H9 (cell line): ENCODE data around the gene CNGB1. TPM values are rescaled to one million over a fixed set of nuclear protein-coding genes. Genes with fewer than 3 reads are reported as not detected.

Source experiments
- DNase-seq: peaks from one replicate; pipeline ENCODE4 v3.0.0-alpha.2; 2017
- H2AFZ ChIP-seq: one replicate; pipeline ENCODE4 v1.6.1; 2013; ENCODE audit warnings: mild to moderate bottlenecking, low read length, control low read depth, moderate library complexity
- H2AK5ac ChIP-seq: 2 replicates; pipeline ENCODE4 v1.6.1; 2013; ENCODE audit warnings: low read length, control low read depth, mixed read lengths; ENCODE audit not compliant: insufficient read length
- H2BK120ac ChIP-seq: one replicate; pipeline ENCODE4 v1.6.1; 2013; ENCODE audit warnings: low read depth, mild to moderate bottlenecking, low read length, control low read depth, inconsistent platforms; ENCODE audit not compliant: poor library complexity, severe bottlenecking
- H2BK12ac ChIP-seq: 2 replicates; pipeline ENCODE4 v1.6.1; 2013; ENCODE audit warnings: low read length, control low read depth, mixed read lengths, low read depth; ENCODE audit not compliant: insufficient read length
- H2BK15ac ChIP-seq: 2 replicates; pipeline ENCODE4 v1.6.1; 2013; ENCODE audit warnings: low read depth, low read length, control low read depth
- H2BK20ac ChIP-seq: one replicate; pipeline ENCODE4 v1.6.1; 2013; ENCODE audit warnings: low read depth, mild to moderate bottlenecking, low read length, control low read depth, inconsistent platforms; ENCODE audit not compliant: poor library complexity, severe bottlenecking
- H2BK5ac ChIP-seq: 2 replicates; pipeline ENCODE4 v1.6.1; 2013; ENCODE audit warnings: low read length, control low read depth, mixed read lengths; ENCODE audit not compliant: insufficient read length
- H3K14ac ChIP-seq: 2 replicates; pipeline ENCODE4 v1.6.1; 2013; ENCODE audit warnings: low read length, control low read depth; ENCODE audit not compliant: insufficient read depth
- H3K18ac ChIP-seq: 2 replicates; pipeline ENCODE4 v1.6.1; 2013; ENCODE audit warnings: low read depth, mild to moderate bottlenecking, mixed read lengths, low read length, control low read depth; ENCODE audit not compliant: insufficient read length
- H3K23ac ChIP-seq: 2 replicates; pipeline ENCODE4 v1.6.1; 2013; ENCODE audit warnings: low read length, control low read depth, mixed read lengths, low read depth; ENCODE audit not compliant: insufficient read length
- H3K23me2 ChIP-seq: 2 replicates; pipeline ENCODE4 v1.6.1; 2013; ENCODE audit warnings: low read depth, mild to moderate bottlenecking, mixed read lengths, low read length, control low read depth; ENCODE audit not compliant: insufficient read length, poor library complexity, severe bottlenecking
- H3K27ac ChIP-seq: 2 replicates; pipeline ENCODE4 v1.5.1; 2013; ENCODE audit warnings: low read length, control low read depth, mixed read lengths, low read depth; ENCODE audit not compliant: insufficient read length
- H3K27me3 ChIP-seq: 2 replicates; pipeline ENCODE4 v1.6.1; 2013; ENCODE audit warnings: low read length, control low read depth, inconsistent platforms; ENCODE audit not compliant: insufficient read depth
- H3K4ac ChIP-seq: 2 replicates; pipeline ENCODE4 v1.6.1; 2013; ENCODE audit warnings: low read depth, mild to moderate bottlenecking, control low read depth, inconsistent platforms, low read length, moderate library complexity
- H3K4me1 ChIP-seq: 2 replicates; pipeline ENCODE4 v1.6.1; 2013; ENCODE audit warnings: low read length, control low read depth, inconsistent platforms; ENCODE audit not compliant: insufficient read depth
- H3K4me2 ChIP-seq: 2 replicates; pipeline ENCODE4 v1.6.1; 2013; ENCODE audit warnings: low read length, control low read depth, mixed read lengths; ENCODE audit not compliant: insufficient read length, insufficient read depth
- H3K56ac ChIP-seq: 2 replicates; pipeline ENCODE4 v1.6.1; 2013; ENCODE audit warnings: low read depth, mild to moderate bottlenecking, mixed read lengths, low read length, control low read depth; ENCODE audit not compliant: insufficient read length
- H3K79me1 ChIP-seq: 2 replicates; pipeline ENCODE4 v1.6.1; 2013; ENCODE audit warnings: low read depth, mild to moderate bottlenecking, moderate library complexity, low read length, control low read depth, inconsistent platforms; ENCODE audit not compliant: insufficient read depth, poor library complexity, severe bottlenecking
- H3K79me2 ChIP-seq: 2 replicates; pipeline ENCODE4 v1.6.1; 2013; ENCODE audit warnings: low read length, control low read depth, inconsistent platforms; ENCODE audit not compliant: insufficient read depth
- H3K9ac ChIP-seq: 2 replicates; pipeline ENCODE4 v1.6.1; 2013; ENCODE audit warnings: low read length, control low read depth, mixed read lengths; ENCODE audit not compliant: insufficient read length; ENCODE audit errors: extremely low read depth
- H3K9me3 ChIP-seq: one replicate; pipeline ENCODE4 v1.6.1; 2013; ENCODE audit warnings: low read depth, low read length, inconsistent platforms; ENCODE audit not compliant: control insufficient read depth
- H3T11ph ChIP-seq: one replicate; pipeline ENCODE4 v1.6.1; 2013; ENCODE audit warnings: mild to moderate bottlenecking, low read length, control low read depth, inconsistent platforms
- H4K20me1 ChIP-seq: one replicate; pipeline ENCODE4 v1.6.1; 2013; ENCODE audit not compliant: control insufficient read depth, insufficient read length, insufficient read depth
- H4K5ac ChIP-seq: 2 replicates; pipeline ENCODE4 v1.6.1; 2013; ENCODE audit warnings: low read depth, mild to moderate bottlenecking, mixed read lengths, low read length, control low read depth; ENCODE audit not compliant: insufficient read length
- H4K8ac ChIP-seq: replicated peaks from 2 replicates; pipeline ENCODE4 v1.6.1; 2013; ENCODE audit warnings: low read length, control low read depth, mixed read lengths, low read depth; ENCODE audit not compliant: insufficient read length
- H4K91ac ChIP-seq: 2 replicates; pipeline ENCODE4 v1.6.1; 2013; ENCODE audit warnings: low read depth, mild to moderate bottlenecking, moderate library complexity, mixed read lengths, low read length, control low read depth; ENCODE audit not compliant: insufficient read length
- H3K27ac Mint-ChIP-seq, 3 experiments: 2 replicates in 2 of 3; 3 replicates in 1 of 3; pipeline ENCODE4 v1.8.0; 2020 to 2021; ENCODE audit warnings: mixed read lengths in 3 of 3, mild to moderate bottlenecking in 1 of 3, moderate library complexity in 1 of 3
- H3K27me3 Mint-ChIP-seq: 2 replicates; pipeline ENCODE4 v1.8.0; 2021; ENCODE audit warnings: low read depth, mild to moderate bottlenecking, moderate library complexity, mixed read lengths
- H3K36me3 Mint-ChIP-seq, 3 experiments: 2 replicates in 2 of 3; 3 replicates in 1 of 3; pipeline ENCODE4 v1.8.0; 2020 to 2021; ENCODE audit warnings: low read depth in 3 of 3, mixed read lengths in 3 of 3; ENCODE audit not compliant: insufficient read depth in 1 of 3
- H3K4me1 Mint-ChIP-seq, 2 experiments: 2 replicates each; pipeline ENCODE4 v1.8.0; 2020; ENCODE audit warnings: mixed read lengths in 2 of 2
- H3K4me3 Mint-ChIP-seq, 2 experiments: 2 replicates in 1 of 2; 3 replicates in 1 of 2; pipeline ENCODE4 v1.8.0; 2020 to 2021; ENCODE audit warnings: mild to moderate bottlenecking in 2 of 2, mixed read lengths in 2 of 2, moderate library complexity in 1 of 2
- H3K9me3 Mint-ChIP-seq, 2 experiments: 2 replicates in 1 of 2; 3 replicates in 1 of 2; pipeline ENCODE4 v1.8.0; 2020; ENCODE audit warnings: mild to moderate bottlenecking in 2 of 2, mixed read lengths in 2 of 2, moderate library complexity in 1 of 2
- WGBS: extraction: QIAGEN DNeasy Blood & Tissue Kit; methylation state at CpG from one replicate; pipeline ENCODE4 v1.1.7; 2013; ENCODE audit warnings: missing lambda C conversion rate, low lambda C conversion rate, mixed read lengths; ENCODE audit not compliant: insufficient read length; ENCODE audit errors: extremely low coverage; 5-methylcytosine and 5-hydroxymethylcytosine counted together
- total RNA-seq: library from RNA; stranded (reverse); gene quantifications from 2 replicates; pipeline ENCODE4 v1.2.1, GENCODE V29; 2021
- TF ChIP-seq, protein P1 (sequence below): fragments of 200-600 bp; sonication (generic); conservative IDR thresholded peaks from 3 replicates; pipeline ENCODE4 v1.8.0; 2021; ENCODE audit warnings: antibody characterized with exemption, mild to moderate bottlenecking

The CNGB1 gene
- total RNA-seq, 1 experiment from 2014 or later = not detected

DNA sequence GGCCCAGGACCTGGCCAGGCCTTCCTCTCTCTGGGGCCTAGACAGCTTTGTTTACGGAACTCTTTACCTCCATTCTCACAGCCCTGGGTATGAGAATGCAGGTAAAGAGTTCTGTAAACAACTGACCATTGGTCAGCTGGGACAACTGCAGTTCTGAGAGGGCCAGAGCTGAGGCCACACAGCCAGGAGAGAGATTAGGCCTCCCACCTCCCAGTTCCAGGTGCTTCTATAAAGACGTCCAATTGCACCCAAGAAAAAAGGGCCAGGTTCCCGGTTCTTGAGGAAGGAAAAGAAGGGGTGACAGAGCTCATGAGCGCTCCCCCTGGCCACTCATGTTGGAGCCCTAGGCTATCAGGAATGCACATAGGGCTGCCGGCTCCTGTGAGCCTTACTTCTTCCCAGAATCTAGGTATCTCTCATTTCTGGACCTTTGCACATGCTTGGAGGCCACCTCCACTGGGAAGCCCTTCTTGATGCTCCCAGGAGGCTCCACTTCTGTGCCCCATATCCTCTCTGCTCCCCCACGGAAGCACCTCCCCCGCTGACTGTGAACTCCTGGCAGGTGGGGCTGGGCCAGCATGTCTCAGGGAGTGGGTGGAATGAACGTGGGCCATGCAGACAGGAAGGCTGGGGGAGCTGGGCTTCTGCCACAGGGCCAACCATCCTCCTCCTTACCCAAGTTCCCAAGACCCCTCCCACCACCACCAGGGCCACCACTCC, 13.1 kb downstream of the CNGB1 start:
- Histone ChIP-seq H3K14ac (peak overlapping the region; percentile 72), H3K23me2 (no peaks in the 10 kb centered on the region), H4K91ac (no peak overlapping the region), H3K27ac (no peak overlapping the region), H2BK20ac (no peak overlapping the region), H3K9me3 (no peaks in the 10 kb centered on the region), H3K23ac (no peak overlapping the region), H2AFZ (no peak overlapping the region), H3K4ac (no peak overlapping the region), H3T11ph (no peak overlapping the region), H3K18ac (no peak overlapping the region), H3K4me1 (no peaks in the 10 kb centered on the region), H3K79me2 (no peaks in the 10 kb centered on the region), H4K5ac (no peak overlapping the region), H2BK120ac (no peak overlapping the region), H3K79me1 (no peaks in the 10 kb centered on the region), H2BK15ac (no peak overlapping the region), H3K4me2 (no peak overlapping the region), H3K27me3 (no peaks in the 10 kb centered on the region), H4K20me1 (no peaks in the 10 kb centered on the region), H3K9ac (no peak overlapping the region), H3K56ac (no peak overlapping the region), H2AK5ac (no peak overlapping the region), H4K8ac (no peak overlapping the region), H2BK12ac (no peak overlapping the region), H2BK5ac (no peak overlapping the region)
- no peak for DNase-seq
- Mint-ChIP-seq H3K27ac (peak overlapping the region in 2 of 3 experiments; percentile 70 to 80; a peak in 2 of 7 replicates), H3K9me3 (no peaks in the 10 kb centered on the region), H3K27me3 (no peaks in the 10 kb centered on the region; the same call in 1 of the 2 replicates), H3K4me1 (peaks cover 16 to 29% of the 10 kb centered on the region in 2 experiments; a peak in 3 of 4 replicates), H3K4me3 (no peak overlapping the region), H3K36me3 (no peaks in the 10 kb centered on the region)
- WGBS = no CpG with 5 or more reads among the region's 8 CpGs
- TF ChIP-seq, protein P1, sequence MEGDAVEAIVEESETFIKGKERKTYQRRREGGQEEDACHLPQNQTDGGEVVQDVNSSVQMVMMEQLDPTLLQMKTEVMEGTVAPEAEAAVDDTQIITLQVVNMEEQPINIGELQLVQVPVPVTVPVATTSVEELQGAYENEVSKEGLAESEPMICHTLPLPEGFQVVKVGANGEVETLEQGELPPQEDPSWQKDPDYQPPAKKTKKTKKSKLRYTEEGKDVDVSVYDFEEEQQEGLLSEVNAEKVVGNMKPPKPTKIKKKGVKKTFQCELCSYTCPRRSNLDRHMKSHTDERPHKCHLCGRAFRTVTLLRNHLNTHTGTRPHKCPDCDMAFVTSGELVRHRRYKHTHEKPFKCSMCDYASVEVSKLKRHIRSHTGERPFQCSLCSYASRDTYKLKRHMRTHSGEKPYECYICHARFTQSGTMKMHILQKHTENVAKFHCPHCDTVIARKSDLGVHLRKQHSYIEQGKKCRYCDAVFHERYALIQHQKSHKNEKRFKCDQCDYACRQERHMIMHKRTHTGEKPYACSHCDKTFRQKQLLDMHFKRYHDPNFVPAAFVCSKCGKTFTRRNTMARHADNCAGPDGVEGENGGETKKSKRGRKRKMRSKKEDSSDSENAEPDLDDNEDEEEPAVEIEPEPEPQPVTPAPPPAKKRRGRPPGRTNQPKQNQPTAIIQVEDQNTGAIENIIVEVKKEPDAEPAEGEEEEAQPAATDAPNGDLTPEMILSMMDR = no peak; the same call in 2 of the 3 replicates
